ENCODE measurements around the gene FGF19.
A peak's percentile ranks its signal among the peaks of the same experiment; 100 is the strongest.
"Not testable (repeated sequence)": the region's sequence is repeated elsewhere in the genome, so short reads cannot be mapped to it uniquely, and the experiment has no call there.

Gene FGF19

DNA sequence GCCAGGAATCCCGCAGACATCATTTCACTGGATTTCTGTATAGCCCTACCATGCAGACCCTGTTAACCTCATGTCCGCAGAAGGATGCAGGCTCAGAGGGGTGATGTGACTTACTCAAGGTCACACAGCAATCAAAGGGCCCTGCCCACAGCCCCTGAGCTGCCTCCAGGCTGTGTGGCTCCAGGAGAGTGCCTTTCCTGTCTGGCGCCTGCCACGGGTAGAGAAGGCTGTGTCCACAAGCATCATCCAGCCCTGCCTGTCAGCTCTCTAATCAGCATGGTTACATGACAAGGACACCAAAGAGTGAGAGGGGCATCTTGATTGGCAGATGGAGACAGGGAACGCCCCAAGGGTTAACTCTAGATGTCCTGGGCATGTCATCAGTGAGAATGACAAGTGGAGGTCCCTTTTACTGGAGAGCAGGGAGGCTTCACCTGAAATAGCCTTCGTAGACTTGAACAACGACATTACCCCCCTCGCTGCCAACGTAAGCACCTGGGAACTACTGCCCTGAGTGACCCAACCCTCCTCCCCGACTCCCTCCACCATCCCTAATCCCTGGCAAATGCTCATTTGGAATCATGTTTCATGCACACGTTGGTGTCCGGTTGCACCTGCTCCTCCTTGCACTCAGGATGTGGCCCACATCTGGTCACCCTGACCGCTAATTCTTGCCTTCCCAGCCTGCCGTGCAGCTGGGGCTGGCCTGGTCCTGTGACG is 6.9 kb downstream of the FGF19 start:
- DNase-seq (no peak), ATAC-seq (replicated peaks) (no peak)
- H3K36me3 Mint-ChIP-seq, result no peaks in the 10 kb centered on the region
- peaks cover 59 to 73% of the 10 kb centered on the region in 2 donors for H3K27me3 Mint-ChIP-seq
- no peak overlapping the region for H3K27ac Mint-ChIP-seq
- H3K4me1 Mint-ChIP-seq, result peaks cover 9 to 12% of the 10 kb centered on the region in 2 donors
- H3K9me3 Mint-ChIP-seq, result peaks cover 4 to 5% of the 10 kb centered on the region in 2 donors
- no peak overlapping the region for H3K4me3 Mint-ChIP-seq

DNA sequence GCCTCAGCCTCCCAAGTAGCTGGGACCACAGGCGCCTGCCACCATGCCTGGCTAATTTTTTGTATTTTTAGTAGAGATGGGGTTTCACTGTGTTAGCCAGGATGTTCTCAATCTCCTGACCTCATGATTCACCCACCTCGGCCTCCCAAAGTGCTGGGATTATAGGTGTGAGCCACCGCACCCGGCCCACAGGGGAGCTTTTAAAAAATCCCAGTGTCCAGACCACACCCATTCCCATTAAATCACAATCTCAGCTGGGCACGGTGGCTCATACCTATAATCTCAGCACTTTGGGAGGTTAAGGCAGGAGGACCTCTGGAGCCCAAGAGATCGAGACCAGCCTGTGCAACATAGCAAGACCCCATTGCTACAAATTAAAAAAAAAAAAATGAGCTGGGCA is 7.8 kb downstream of the FGF19 start:
- ATAC-seq (replicated peaks); DNase-seq; H3K9me3 Mint-ChIP-seq; H3K36me3 Mint-ChIP-seq; H3K4me3 Mint-ChIP-seq; H3K27ac Mint-ChIP-seq: not testable (repeated sequence)
- peaks cover 58 to 76% of the 10 kb centered on the region in 2 donors for H3K27me3 Mint-ChIP-seq
- peaks cover 9 to 12% of the 10 kb centered on the region in 2 donors for H3K4me1 Mint-ChIP-seq

DNA sequence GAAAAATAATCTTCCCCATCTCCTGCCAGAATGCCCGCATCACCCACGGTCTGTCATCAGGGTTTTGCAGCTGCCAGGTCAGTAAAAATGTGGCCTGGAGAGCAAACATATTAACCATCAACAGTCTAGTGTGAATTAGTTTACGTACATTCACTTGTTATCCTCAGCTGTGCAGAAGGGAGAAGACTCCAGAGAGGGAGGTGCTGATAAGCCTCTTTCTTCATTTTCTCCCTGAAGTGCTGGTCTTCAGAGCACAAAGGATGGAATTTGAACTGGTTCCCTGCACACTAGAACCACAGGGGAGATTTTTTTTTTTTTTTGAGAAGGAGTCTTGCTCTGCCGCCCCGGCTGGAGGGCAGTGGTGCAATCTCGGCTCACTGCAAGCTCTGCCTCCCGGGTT is 8.2 kb downstream of the FGF19 start:
- H3K27me3 Mint-ChIP-seq, result peaks cover 58 to 76% of the 10 kb centered on the region in 2 donors

DNA sequence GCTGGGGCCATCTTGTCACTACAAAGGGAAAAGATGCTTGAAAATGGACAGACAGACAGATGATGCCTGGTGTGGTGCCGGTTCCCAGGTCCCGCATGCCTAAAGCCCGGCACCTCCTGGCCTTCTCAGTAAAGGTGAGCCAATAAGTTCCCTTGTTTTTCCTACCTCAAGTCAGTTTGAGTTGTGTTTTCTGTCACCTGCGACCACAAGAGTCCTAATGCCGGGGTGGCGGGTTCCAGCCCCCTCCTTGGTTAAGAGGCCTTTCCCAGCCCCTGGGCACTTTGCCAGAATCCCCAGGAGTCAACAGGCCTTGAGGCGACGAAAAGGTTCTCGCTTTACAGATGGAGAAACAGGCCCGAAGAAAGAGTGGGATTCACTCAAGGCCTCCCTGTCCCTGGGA is 9.0 kb downstream of the FGF19 start:
- H3K27ac Mint-ChIP-seq, result no peak overlapping the region
- no peaks in the 10 kb centered on the region for H3K36me3 Mint-ChIP-seq
- H3K4me1 Mint-ChIP-seq, result peaks cover 12% of the 10 kb centered on the region in 2 donors
- no peak for DNase-seq
- no peak overlapping the region for H3K4me3 Mint-ChIP-seq
- H3K27me3 Mint-ChIP-seq, result peaks cover 60 to 80% of the 10 kb centered on the region in 2 donors
- ATAC-seq (replicated peaks), result no peak
- H3K9me3 Mint-ChIP-seq, result peaks cover 4 to 10% of the 10 kb centered on the region in 2 donors

More for the DNA sequence above, 8.2 kb downstream of the FGF19 start:
- no peak overlapping the region for H3K4me3 Mint-ChIP-seq
- no peaks in the 10 kb centered on the region for H3K36me3 Mint-ChIP-seq
- peaks cover 4 to 8% of the 10 kb centered on the region in 2 donors for H3K9me3 Mint-ChIP-seq
- ATAC-seq (replicated peaks) (no peak), DNase-seq (no peak)
- H3K27ac Mint-ChIP-seq, result no peak overlapping the region
- H3K4me1 Mint-ChIP-seq, result peaks cover 12% of the 10 kb centered on the region in 2 donors

DNA sequence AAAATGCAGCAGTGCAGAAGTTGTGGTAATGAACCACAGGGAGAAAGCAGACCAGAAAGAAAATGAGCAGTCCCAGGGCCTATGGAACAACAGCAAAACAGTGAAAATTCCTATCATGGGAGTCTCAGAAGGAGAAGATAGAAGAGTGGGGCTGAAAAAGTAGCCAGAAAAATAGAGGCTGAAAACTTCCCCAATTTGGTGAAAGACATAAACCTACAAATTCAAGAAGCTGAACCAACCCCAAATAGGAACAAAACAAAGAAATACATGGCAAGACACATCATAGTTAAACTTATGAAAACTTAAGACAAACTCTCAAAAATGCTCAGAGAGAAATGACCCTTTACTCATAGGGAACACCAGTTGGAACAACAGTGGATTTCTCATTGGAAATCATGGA is 11.4 kb downstream of the FGF19 start:
- Mint-ChIP-seq H3K9me3 (peaks cover 4 to 10% of the 10 kb centered on the region in 2 donors), H3K36me3 (no peaks in the 10 kb centered on the region)

DNA sequence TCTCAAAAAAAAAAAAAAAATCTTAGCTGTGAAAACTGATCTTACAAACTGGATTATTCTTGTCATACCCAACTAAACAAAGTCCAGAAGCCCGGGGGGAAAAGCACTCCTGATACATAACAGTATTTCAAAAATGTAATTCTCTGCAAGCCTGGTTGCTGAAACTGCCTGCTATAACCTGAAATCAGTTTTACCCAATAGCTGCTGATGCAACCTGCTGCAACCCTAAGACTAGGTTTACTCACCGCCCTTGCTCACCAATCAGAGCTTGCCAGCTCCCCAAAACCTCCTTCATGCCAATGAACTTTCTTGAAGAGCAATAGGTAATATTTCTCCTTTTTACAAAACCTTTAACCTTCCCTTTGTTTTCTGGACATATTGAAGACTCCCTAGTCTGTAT is 12.4 kb downstream of the FGF19 start:
- Mint-ChIP-seq H3K4me3 (no peak overlapping the region), H3K27me3 (peaks cover 65 to 84% of the 10 kb centered on the region in 2 donors), H3K4me1 (peaks cover 6 to 7% of the 10 kb centered on the region in 2 donors), H3K27ac (no peak overlapping the region), H3K36me3 (no peaks in the 10 kb centered on the region), H3K9me3 (peaks cover 4 to 10% of the 10 kb centered on the region in 2 donors)
- ATAC-seq (replicated peaks) (no peak), DNase-seq (no peak)

More for the DNA sequence above, 11.4 kb downstream of the FGF19 start:
- Mint-ChIP-seq H3K4me3 (no peak overlapping the region), H3K4me1 (peaks cover 6 to 7% of the 10 kb centered on the region in 2 donors), H3K27ac (no peak overlapping the region), H3K27me3 (peaks cover 70 to 87% of the 10 kb centered on the region in 2 donors)
- ATAC-seq (replicated peaks) (no peak), DNase-seq (no peak)

DNA sequence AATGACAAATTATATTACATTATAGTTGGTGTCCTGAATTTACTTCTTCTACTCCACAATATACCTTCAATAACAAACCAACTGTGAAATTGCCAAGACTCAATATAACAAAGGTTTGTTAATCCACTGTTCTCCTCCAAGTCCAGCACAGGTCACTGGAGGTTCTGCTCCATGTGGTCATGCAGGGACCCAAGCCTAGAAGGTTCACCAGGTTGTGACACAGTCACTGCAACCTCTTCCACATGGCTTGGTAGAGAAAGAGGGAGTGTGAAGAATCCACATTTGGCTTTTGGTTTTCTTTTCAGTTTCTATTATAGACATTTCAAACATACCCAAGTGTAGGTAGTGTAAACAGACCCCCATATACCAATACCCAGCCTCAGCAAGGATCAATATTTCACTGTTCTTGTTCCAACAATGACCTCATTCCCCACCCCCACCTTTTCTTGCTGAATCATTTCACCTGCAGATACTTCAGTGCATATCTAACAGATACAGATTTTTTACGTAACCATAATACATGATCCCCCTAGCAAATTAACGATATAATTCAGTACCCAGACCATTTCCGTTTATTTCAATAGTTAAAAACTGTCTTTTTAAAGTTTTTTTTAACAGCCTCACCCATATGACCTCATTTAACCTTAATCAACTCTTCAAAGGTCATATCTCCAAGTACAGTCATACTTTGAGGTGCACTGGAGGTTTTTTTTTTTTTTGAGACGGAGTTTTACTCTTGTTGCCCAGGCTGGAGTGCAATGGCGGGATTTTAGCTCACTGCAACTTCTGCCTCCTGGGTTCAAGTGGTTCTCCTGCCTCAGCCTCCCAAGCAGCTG is 14.1 kb downstream of the FGF19 start:
- H3K4me3 Mint-ChIP-seq, result no peak overlapping the region
- H3K4me1 Mint-ChIP-seq, result peaks cover 11 to 18% of the 10 kb centered on the region in 2 donors
- H3K27ac Mint-ChIP-seq, result no peak overlapping the region
- no peak for DNase-seq
- no peaks in the 10 kb centered on the region for H3K36me3 Mint-ChIP-seq
- H3K9me3 Mint-ChIP-seq, result peaks cover 4 to 10% of the 10 kb centered on the region in 2 donors
- no peak for ATAC-seq (replicated peaks)
- peaks cover 66 to 83% of the 10 kb centered on the region in 2 donors for H3K27me3 Mint-ChIP-seq

DNA sequence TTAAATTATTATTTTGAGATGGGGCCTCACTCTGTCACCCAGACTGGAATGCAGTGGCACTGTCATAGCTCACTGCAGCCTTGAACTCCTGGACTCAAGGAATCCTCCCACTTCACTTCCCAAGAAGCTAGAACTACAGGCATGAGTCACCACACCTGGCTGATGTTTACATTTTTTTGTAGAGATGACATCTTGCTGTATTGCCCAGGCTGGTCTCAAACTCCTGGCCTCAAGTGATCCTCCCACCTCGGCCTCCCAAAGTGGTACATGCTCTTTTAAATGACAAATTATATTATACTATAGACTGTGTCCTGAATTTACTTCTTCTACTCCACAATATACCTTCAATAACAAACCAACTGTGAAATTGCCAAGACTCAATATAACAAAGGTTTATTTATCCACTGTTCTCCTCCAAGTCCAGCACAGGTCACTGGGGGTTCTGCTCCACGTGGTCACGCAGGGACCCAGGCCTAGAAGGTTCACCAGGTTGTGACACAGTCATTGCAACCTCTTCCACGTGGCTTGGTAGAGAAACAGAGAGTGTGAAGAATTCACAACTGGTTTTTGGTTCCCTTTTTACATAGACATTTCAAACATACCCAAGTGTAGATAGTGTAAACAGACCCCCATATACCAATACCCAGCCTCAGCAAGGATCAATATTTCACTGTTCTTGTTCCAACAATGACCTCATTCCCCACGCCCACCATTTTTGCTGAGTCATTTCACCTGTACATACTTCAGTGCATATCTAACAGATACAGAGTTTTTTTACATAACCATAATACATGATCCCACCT is 15.7 kb downstream of the FGF19 start:
- ATAC-seq (replicated peaks), result peak in 1 of 2 donors; percentile 28
- H3K4me3 Mint-ChIP-seq, H3K9me3 Mint-ChIP-seq, H3K27ac Mint-ChIP-seq, H3K36me3 Mint-ChIP-seq, DNase-seq: not testable (repeated sequence)
- Mint-ChIP-seq H3K27me3 (peaks cover 60 to 77% of the 10 kb centered on the region in 2 donors), H3K4me1 (peaks cover 11 to 18% of the 10 kb centered on the region in 2 donors)

DNA sequence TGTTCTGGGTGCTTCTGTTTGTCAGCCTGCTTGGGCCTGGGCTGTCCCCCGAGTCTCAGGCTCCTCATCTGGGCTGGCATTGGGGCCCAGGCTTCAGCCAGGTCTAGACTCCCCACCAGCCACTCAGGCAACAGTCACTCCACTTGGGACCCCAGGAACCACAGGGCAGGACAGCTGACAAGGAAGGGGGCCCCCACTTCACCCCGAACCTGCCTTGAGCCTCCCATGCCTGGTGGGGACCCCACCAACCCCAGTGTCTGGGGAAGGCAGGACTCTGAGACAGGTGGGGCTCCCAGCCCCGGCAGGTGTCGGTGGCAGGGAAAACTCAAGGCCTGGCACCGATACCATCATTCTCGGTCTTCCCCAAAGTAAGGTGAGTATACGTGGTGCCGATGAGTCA is 17.0 kb downstream of the FGF19 start:
- DNase-seq, result no peak
- peaks cover 51 to 64% of the 10 kb centered on the region in 2 donors for H3K27me3 Mint-ChIP-seq
- H3K36me3 Mint-ChIP-seq, result no peaks in the 10 kb centered on the region
- H3K27ac Mint-ChIP-seq, result no peak overlapping the region
- H3K4me3 Mint-ChIP-seq, result no peak overlapping the region
- ATAC-seq (replicated peaks), result no peak
- H3K4me1 Mint-ChIP-seq, result peaks cover 11 to 18% of the 10 kb centered on the region in 2 donors
- H3K9me3 Mint-ChIP-seq, result peaks cover 1 to 4% of the 10 kb centered on the region in 2 donors

DNA sequence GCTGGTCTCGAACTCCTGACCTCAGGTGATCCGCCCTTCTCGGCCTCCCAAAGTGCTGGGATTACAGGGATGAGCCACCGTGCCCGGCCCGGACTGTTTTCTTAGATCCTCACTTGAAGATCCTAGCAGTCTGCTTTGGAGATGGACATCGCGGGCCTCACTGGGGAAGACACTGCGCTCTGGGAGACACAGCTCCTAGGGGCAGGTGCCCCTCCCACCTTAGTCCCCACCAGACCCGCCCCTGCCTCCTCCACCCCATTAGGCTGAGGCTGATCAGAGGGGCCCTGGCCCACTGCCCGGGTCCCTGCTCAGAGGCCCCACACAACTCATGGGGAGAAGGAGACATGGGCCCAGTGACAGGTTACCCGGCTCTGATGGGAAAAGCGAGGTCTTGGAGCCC is 17.4 kb downstream of the FGF19 start:
- H3K4me3 Mint-ChIP-seq, result no peak overlapping the region
- peaks cover 1 to 4% of the 10 kb centered on the region in 2 donors for H3K9me3 Mint-ChIP-seq
- peaks cover 11 to 18% of the 10 kb centered on the region in 2 donors for H3K4me1 Mint-ChIP-seq
- ATAC-seq (replicated peaks) (no peak), DNase-seq (no peak)
- peaks cover 51 to 60% of the 10 kb centered on the region in 2 donors for H3K27me3 Mint-ChIP-seq
- no peaks in the 10 kb centered on the region for H3K36me3 Mint-ChIP-seq
- no peak overlapping the region for H3K27ac Mint-ChIP-seq

DNA sequence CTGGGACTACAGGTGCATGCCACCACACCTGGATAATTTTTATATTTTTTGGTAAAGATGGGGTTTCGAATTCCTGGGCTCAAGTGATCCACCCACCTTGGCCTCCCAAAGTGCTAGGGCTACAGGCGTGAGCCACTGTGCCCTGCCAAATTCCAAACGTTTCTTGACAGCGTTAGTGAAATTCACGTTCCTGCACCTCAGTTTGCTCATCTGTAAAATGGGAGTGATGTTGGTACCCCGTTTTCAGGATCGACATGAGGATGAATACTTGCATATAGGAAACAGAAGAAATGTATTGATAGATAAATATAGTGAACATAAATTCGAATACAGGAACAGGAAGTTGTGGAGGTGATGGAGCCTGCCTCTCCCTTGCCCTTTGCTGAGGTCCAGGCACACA is 18.5 kb downstream of the FGF19 start:
- no peak for ATAC-seq (replicated peaks)
- H3K27ac Mint-ChIP-seq, result no peak overlapping the region
- no peak for DNase-seq
- H3K27me3 Mint-ChIP-seq, result peaks cover 47 to 55% of the 10 kb centered on the region in 2 donors
- H3K9me3 Mint-ChIP-seq, result peaks cover 0 to 1% of the 10 kb centered on the region in 2 donors
- no peaks in the 10 kb centered on the region for H3K36me3 Mint-ChIP-seq
- peaks cover 8 to 18% of the 10 kb centered on the region in 2 donors for H3K4me1 Mint-ChIP-seq
- H3K4me3 Mint-ChIP-seq, result peak overlapping the region; percentile 39 to 47

DNA sequence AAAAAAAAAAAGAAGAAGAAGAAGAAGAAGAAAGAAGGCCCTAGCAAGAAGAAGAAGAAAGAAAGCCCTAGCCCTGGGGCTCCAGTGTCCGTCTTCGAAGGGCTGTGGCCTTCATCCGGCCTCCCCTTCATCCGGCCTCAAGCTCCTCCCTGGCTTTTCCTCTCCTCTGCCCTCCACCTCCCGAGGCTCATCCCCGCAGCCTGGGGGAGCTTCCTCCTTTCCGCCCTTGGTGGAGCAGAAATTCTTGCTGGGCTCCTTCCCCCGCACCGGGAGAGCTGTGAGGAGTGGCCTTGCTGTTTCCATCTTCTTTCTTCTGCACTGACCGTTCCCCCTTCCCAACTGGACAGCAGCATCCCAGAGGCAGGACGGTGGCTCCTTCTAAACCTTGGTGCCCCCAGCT is 19.2 kb downstream of the FGF19 start:
- no peak for DNase-seq
- ATAC-seq (replicated peaks), result no peak
- H3K36me3 Mint-ChIP-seq, result no peaks in the 10 kb centered on the region
- H3K9me3 Mint-ChIP-seq, result peaks cover 0 to 1% of the 10 kb centered on the region in 2 donors
- no peak overlapping the region for H3K27ac Mint-ChIP-seq
- H3K4me3 Mint-ChIP-seq, result no peak overlapping the region
- H3K4me1 Mint-ChIP-seq, result peaks cover 8 to 18% of the 10 kb centered on the region in 2 donors
- peaks cover 42 to 48% of the 10 kb centered on the region in 2 donors for H3K27me3 Mint-ChIP-seq

DNA sequence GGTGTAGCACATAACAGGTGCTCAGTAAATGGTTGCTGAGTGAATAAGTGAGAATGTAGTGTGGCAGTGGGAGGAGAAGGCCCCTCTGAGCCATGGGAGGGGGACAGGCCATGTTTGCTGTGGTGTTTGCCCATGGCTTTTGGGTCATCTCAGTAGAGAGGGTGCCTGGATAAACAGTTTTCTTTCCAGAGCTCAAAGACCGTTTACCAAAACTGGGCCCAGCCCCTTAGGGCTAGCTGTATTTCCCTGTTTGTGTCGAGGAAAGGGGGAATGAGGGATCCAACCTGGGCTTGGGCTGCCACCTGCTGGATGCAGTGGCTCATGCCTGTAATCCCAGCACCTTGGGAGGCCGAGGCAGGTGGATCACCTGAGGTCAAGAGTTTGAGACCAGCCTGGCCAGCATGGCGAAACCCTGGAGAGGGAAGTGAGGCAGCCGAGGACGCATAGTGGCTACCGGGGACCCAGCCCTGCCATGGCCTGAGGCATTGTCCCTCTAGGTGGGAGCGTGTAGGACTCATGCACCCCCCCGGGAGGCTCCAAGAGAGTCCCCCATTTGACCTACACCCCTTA is 20.0 kb downstream of the FGF19 start:
- Mint-ChIP-seq H3K27me3 (peaks cover 37 to 40% of the 10 kb centered on the region in 2 donors), H3K4me1 (peaks cover 8 to 18% of the 10 kb centered on the region in 2 donors), H3K4me3 (no peak overlapping the region), H3K9me3 (peaks cover 0 to 1% of the 10 kb centered on the region in 2 donors), H3K36me3 (no peaks in the 10 kb centered on the region), H3K27ac (no peak overlapping the region)
- DNase-seq (no peak), ATAC-seq (replicated peaks) (no peak)
